Measurements from ENCODE around the gene VPS26B. TPM values are rescaled to one million over a fixed set of nuclear protein-coding genes. Genes with fewer than 3 reads are reported as not detected.
"Not testable (repeated sequence)": the region's sequence is repeated elsewhere in the genome, so short reads cannot be mapped to it uniquely, and the experiment has no call there.

Gene VPS26B
- total and polyA plus RNA-seq, 7 donors = 22.8 to 53.7 (median 35.7) TPM

DNA sequence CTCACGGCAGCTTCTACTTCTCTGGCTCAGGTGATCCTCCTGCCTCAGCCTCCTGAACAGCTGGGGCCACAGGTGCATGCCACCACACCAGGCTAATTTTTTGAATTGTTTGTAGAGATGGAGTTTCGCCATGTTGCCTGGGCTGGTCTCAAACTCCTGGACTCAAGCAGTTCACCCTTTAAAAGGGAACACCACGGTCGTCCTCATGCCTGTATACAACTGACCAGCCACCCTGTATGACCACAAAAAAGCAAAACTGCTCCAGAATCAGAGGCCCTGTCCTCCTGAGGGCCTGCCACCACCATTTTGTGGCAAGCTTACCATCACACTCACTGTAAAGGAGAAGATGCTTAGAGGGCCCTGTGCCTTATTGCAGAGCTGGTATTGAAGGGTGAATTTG is 53.9 kb downstream of the VPS26B start:
- Histone ChIP-seq H3K9me3 (no peaks in the 10 kb centered on the region), H3K36me3 (no peaks in the 10 kb centered on the region), H3K27me3 (peaks cover 31 to 54% (median 51%) of the 10 kb centered on the region in 3 donors), H3K4me1 (peaks cover 0 to 23% (median 18%) of the 10 kb centered on the region in 4 donors), H3K27ac (no peak overlapping the region), H3K4me3 (no peak overlapping the region)
- DNase-seq = no peak
- TF ChIP-seq, protein P1, sequence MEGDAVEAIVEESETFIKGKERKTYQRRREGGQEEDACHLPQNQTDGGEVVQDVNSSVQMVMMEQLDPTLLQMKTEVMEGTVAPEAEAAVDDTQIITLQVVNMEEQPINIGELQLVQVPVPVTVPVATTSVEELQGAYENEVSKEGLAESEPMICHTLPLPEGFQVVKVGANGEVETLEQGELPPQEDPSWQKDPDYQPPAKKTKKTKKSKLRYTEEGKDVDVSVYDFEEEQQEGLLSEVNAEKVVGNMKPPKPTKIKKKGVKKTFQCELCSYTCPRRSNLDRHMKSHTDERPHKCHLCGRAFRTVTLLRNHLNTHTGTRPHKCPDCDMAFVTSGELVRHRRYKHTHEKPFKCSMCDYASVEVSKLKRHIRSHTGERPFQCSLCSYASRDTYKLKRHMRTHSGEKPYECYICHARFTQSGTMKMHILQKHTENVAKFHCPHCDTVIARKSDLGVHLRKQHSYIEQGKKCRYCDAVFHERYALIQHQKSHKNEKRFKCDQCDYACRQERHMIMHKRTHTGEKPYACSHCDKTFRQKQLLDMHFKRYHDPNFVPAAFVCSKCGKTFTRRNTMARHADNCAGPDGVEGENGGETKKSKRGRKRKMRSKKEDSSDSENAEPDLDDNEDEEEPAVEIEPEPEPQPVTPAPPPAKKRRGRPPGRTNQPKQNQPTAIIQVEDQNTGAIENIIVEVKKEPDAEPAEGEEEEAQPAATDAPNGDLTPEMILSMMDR (IDR thresholded peaks at IDR 0.05) = no peak
- TF ChIP-seq POLR2AphosphoS5 (IDR thresholded peaks at IDR 0.05) = no peak
- TF ChIP-seq POLR2A (IDR thresholded peaks at IDR 0.05) = no peak
- no peak for TF ChIP-seq EP300 (IDR thresholded peaks at IDR 0.05)
- intact Hi-C loops (cut with DNase I) = loop anchor here (5.0 kb wide), 1 partner anchor 54 kb away; the partner anchor contains the start of gene GLB1L2
- 94% methylated on average over 4 of the region's 4 CpGs for WGBS, 2 donors

DNA sequence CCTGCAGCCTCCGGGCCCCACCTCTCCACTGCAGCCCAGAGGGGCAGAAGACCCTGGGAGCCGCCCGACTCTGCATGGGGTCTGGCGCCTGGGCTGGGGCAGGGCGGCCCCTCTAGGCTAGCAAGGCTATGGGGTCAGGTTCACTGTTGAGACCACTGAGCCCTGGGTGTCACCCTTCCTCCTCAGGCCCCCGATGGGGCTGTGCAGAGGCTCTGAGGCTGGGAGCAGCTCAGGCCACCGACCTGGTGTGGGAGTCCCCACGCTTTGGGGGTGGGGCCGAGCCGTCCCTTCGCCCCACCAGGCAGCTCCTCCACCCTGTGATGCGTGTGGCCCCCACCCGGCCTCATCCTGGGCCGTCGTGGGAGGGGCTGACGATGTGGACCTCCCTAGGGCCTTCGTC is 57.2 kb downstream of the VPS26B start:
- H3K27me3 ChIP-seq = peaks cover 10 to 21% (median 18%) of the 10 kb centered on the region in 3 donors
- H3K27ac ChIP-seq; intact Hi-C loops (cut with DNase I); H3K36me3 ChIP-seq; H3K4me3 ChIP-seq; DNase-seq; H3K4me1 ChIP-seq; H3K9me3 ChIP-seq: not testable (repeated sequence)
- 82 to 93% methylated on average over 16 of the region's 17 CpGs for WGBS, 2 donors

DNA sequence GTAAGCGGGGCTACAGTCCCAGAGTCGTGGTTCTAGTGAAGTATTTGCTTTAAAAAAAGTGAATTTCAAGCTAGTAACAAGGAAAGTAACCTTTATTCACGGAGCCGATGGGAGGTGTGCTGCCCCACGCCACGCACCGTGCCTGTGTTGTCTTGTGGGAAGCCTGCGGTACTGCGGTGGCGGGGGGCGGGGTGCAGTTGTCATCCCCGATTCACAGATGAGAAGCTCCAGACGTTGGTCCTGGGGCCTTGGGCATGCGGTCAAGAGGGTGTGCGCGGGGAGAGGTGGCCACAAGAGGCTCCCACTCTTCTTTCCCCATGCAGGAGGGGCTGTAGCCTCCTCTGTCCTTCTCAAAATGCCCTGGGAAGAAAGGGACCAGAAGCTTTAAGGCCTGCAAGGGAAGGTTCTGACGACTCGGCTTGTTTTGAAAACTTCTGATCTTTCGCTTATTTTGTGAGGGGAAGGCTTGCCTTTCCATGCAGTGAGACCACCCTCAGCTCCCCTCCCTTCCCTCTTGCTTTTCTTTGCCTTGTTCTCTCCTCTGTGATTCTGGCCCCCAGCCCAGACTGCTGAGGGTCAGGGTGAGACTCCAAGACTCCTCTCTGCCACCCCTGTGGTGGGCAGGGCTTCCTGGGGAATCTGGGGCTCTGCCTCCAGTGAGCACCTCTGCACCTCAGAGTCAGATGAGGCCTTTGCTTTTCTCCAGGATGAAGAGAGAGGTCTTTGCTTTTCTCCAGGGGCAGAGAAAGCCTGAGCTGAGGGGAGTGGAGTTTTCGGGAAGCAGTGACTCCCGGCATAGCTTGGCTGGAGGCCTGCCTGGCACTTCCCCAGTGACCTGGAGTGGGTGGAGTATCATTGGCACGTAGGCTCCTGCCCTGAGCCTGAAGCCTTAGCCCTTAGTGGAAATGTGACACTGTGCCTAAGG is 57.9 kb downstream of the VPS26B start:
- H3K4me1 ChIP-seq = peaks cover 0 to 1% (median 0%) of the 10 kb centered on the region in 4 donors
- H3K4me3 ChIP-seq = no peak overlapping the region
- H3K9me3 ChIP-seq = no peaks in the 10 kb centered on the region
- H3K36me3 ChIP-seq = no peaks in the 10 kb centered on the region
- intact Hi-C loops (cut with DNase I) = no loop called here
- TF ChIP-seq POLR2AphosphoS5 (IDR thresholded peaks at IDR 0.05) = no peak
- TF ChIP-seq POLR2A (IDR thresholded peaks at IDR 0.05) = no peak
- no peak for TF ChIP-seq EP300 (IDR thresholded peaks at IDR 0.05)
- TF ChIP-seq, protein P1 (IDR thresholded peaks at IDR 0.05) = no peak
- 83 to 86% methylated on average over 22 of the region's 22 CpGs for WGBS, 2 donors
- no peak for DNase-seq
- H3K27ac ChIP-seq = no peak overlapping the region
- peaks cover 2 to 14% (median 11%) of the 10 kb centered on the region in 3 donors for H3K27me3 ChIP-seq

DNA sequence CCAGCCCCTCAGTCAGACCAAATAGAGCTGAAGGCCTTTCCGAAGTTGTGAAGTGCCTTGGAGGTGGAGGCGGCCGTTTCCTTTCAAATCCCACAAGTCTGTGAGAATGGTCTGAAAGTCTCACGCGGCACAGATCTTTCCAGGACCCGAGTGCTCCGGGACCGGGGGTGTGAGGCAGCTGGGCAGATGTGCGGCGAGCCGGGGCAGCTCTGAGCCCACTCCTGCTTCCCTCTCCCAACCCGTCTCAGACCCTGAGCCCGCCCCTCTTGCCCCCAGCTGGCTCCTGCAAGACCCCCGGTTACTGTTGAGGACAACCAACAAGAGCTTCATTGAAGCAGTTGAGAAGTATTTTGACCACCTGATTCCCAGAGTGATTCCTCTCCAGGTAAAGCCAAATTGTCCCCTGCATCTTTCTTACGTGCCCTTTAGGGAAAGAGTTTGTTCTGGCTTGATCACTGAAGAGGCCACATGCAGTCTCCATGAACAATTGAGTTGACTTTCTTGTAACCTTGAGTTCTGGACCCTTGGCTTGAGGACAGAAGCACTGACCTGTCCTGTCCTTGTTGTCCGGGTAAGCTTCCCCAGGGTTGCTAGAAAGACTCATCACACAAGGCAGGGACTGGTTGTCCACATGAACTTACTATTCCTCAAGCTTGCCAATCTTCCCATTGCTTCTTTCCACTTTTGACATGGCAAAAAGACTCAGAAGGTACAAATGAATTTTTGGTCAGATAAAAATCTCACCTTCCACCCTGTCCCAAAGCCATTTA is 59.2 kb downstream of the VPS26B start:
- DNase-seq = no peak
- Histone ChIP-seq H3K36me3 (no peaks in the 10 kb centered on the region), H3K27me3 (peaks cover 0 to 2% (median 0%) of the 10 kb centered on the region in 3 donors), H3K27ac (no peak overlapping the region), H3K9me3 (no peaks in the 10 kb centered on the region), H3K4me3 (no peak overlapping the region), H3K4me1 (no peaks in the 10 kb centered on the region)
- WGBS, 2 donors = 83 to 88% methylated on average over 16 of the region's 16 CpGs
- intact Hi-C loops (cut with DNase I) = no loop called here
- TF ChIP-seq POLR2AphosphoS5 (IDR thresholded peaks at IDR 0.05) (no peak), EP300 (IDR thresholded peaks at IDR 0.05) (no peak), POLR2A (IDR thresholded peaks at IDR 0.05) (no peak)
- TF ChIP-seq, protein P1 (IDR thresholded peaks at IDR 0.05) = no peak

DNA sequence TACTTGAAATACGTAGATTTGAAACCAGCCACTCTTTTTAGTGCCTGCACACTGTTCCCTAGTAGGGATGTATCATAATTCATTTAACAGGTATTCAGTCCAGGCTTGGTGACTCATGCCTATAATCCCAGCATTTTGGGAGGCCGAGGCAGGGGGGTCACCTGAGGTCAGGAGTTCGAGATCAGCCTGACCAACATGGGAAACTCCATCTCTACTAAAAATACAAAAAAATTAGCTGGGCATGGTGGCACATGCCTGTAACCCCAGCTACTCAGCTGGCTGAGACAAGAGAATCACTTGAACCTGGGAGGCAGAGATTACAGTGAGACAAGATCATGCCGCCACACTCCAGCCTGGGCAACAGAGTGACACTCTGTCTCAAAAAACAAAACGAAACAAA is 59.9 kb downstream of the VPS26B start:
- WGBS, 2 donors = 86 to 93% methylated on average over 5 of the region's 5 CpGs
- H3K9me3 ChIP-seq; H3K36me3 ChIP-seq; H3K27me3 ChIP-seq; H3K4me1 ChIP-seq; H3K4me3 ChIP-seq; intact Hi-C loops (cut with DNase I); DNase-seq; H3K27ac ChIP-seq: not testable (repeated sequence)

Data from sigmoid colon (tissue), 7 donors.